Spleen (tissue), 11 donors: ENCODE data around the gene COL23A1. TPM values are rescaled to one million over a fixed set of nuclear protein-coding genes. Genes with fewer than 3 reads are reported as not detected.
"Not testable (repeated sequence)": the region's sequence is repeated elsewhere in the genome, so short reads cannot be mapped to it uniquely, and the experiment has no call there.

Source experiments
- DNase-seq: peaks from one replicate; pipeline ENCODE4 v3.0.0-alpha.2; 2020
- H3K27ac ChIP-seq, 8 donors: fragments of 200-600 bp; sonication (generic) in 7 of 8; 1 replicate in 4 of 8; 2 replicates in 4 of 8; pipeline versions ENCODE4 v1.5.0 to v1.8.0; 2016 to 2021; ENCODE audit warnings: inconsistent platforms in 4 of 8, mild to moderate bottlenecking in 4 of 8, moderate library complexity in 1 of 8
- H3K27me3 ChIP-seq, 7 donors: fragments of 200-600 bp; sonication (generic) in 6 of 7; replicated peaks in 1 of 7; 1 replicate in 4 of 7; 2 replicates in 3 of 7; pipeline versions ENCODE4 v1.5.0 to v1.8.0; 2016 to 2021; ENCODE audit warnings: inconsistent platforms in 3 of 7, mild to moderate bottlenecking in 1 of 7
- H3K36me3 ChIP-seq, 6 donors: fragments of 200-600 bp; sonication (generic) in 5 of 6; 1 replicate in 4 of 6; 2 replicates in 2 of 6; pipeline versions ENCODE4 v1.5.0 to v1.8.0; 2016 to 2021; ENCODE audit warnings: inconsistent platforms in 2 of 6
- H3K4me1 ChIP-seq, 6 donors: fragments of 200-600 bp; sonication (generic) in 5 of 6; 1 replicate in 3 of 6; 2 replicates in 3 of 6; pipeline versions ENCODE4 v1.5.0 to v1.8.0; 2016 to 2021; ENCODE audit warnings: inconsistent platforms in 3 of 6
- H3K4me3 ChIP-seq, 8 donors: fragments of 200-600 bp; sonication (generic) in 7 of 8; 1 replicate in 4 of 8; 2 replicates in 4 of 8; pipeline versions ENCODE4 v1.5.0 to v1.8.0; 2016 to 2021; ENCODE audit warnings: inconsistent platforms in 4 of 8, mild to moderate bottlenecking in 4 of 8, moderate library complexity in 2 of 8
- H3K9me3 ChIP-seq, 8 donors: fragments of 200-600 bp; sonication (generic) in 7 of 8; 1 replicate in 4 of 8; 2 replicates in 4 of 8; pipeline versions ENCODE4 v1.5.0 to v1.8.0; 2016 to 2021; ENCODE audit warnings: inconsistent platforms in 4 of 8
- CTCF ChIP-seq, 11 experiments: fragments of 200-600 bp in 7 of 11; fragments of 450-650 bp in 4 of 11; sonication (generic) in 4 of 11; IDR thresholded peaks in 8 of 11; conservative IDR thresholded peaks in 3 of 11; 1 replicate in 7 of 11; 2 replicates in 4 of 11; pipeline versions ENCODE4 v1.4.0 to v1.8.0; 2016 to 2021; ENCODE audit warnings: antibody characterized with exemption in 11 of 11, inconsistent platforms in 4 of 11, mild to moderate bottlenecking in 1 of 11
- POLR2A ChIP-seq, 3 donors: fragments of 450-650 bp; IDR thresholded peaks; one replicate each; pipeline ENCODE4 v1.5.1; 2017; ENCODE audit warnings: antibody characterized with exemption in 3 of 3, mild to moderate bottlenecking in 1 of 3
- POLR2AphosphoS5 ChIP-seq, 3 donors: sonication (generic); formaldehyde crosslinking; IDR thresholded peaks; one replicate each; pipeline ENCODE4 v1.5.1; 2017; ENCODE audit warnings: antibody characterized with exemption in 3 of 3
- WGBS, 5 donors: extraction: QIAGEN DNeasy Blood & Tissue Kit in 3 of 5; methylation state at CpG; one replicate each; pipeline versions ENCODE4 v1.1.5 to v1.1.7; 2013 to 2018; 5-methylcytosine and 5-hydroxymethylcytosine counted together
- intact Hi-C: fragments of 100-400 bp; cut with DNase I; formaldehyde crosslinking; loops from one replicate; pipeline ENCODE4 v1.15.0; 2023; ENCODE audit warnings: low total_unique reads
- polyA plus RNA-seq, 3 donors: library from polyadenylated mRNA; stranded (reverse); fragments of 200-250 nt; gene quantifications; one replicate each; pipeline ENCODE4 v1.2.1, GENCODE V29; 2013
- total RNA-seq, 7 donors: library from RNA; depleted of rRNA in 3 of 7; stranded (reverse); fragments of >200 nt in 3 of 7; fragmentation: NEBNext Ultra II Directional in 4 of 7; extraction: Animal tissue kit (Norgen Biotek cat#: 25700) in 4 of 7; gene quantifications; one replicate each; pipeline versions ENCODE4 v1.1.0 to v1.2.1, GENCODE V29; 2016 to 2021
- donor health status: healthy with polysubstance abuse.
- donor health status: DM: no; HTN: no; CAD: no; lungs with moderate emphysema.
- donor health status: DM: no; HTN: no; CAD: no.
- donor health status: Bipolar disorder and iron deficiency.
- donor health status: healthy.
- donor health status: DM: no; HTN: no; CAD: no.
- donor health status: DM: yes; HTN: yes; CAD: no.

Gene COL23A1
- total and polyA plus RNA-seq, 10 donors, result 0.63 to 3.8 (median 1.9) TPM

DNA sequence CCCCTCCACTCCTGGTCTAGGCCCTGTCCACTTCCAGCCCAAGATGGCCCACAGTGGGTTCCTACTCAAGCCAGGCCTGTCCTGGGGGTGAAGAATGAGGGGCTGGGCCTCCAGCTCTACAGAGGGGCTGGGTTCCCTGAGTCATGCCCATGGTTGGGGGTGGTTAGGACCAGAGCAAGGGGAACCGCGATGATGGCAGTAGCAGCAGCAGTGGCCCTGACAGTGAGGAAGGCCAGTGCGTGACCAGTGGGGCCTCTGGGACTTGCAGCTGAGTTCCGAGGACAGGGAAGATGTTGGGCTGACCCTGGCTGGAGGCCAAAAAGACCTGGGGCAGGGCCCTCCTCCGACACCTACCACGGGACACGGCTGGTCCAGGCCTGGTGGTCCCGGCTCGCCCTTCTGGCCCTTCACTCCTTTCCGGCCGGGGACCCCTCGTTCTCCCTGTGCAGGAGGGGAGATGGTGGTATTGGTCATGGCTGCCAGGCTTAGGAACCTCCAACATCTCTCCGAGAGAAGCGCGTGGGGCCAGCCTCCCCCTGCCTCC, 348.4 kb downstream of the COL23A1 start:
- Histone ChIP-seq H3K9me3 (no peaks in the 10 kb centered on the region), H3K4me1 (peaks cover 18 to 57% (median 51%) of the 10 kb centered on the region in 6 donors), H3K27me3 (no peaks in the 10 kb centered on the region), H3K36me3 (no peaks in the 10 kb centered on the region), H3K27ac (peak overlapping the region in 7 of 8 donors; percentile 85 to 93 (median 89)), H3K4me3 (peak overlapping the region in 1 of 8 donors; percentile 6)
- no peak for TF ChIP-seq POLR2A (IDR thresholded peaks at IDR 0.05)
- no peak for TF ChIP-seq POLR2AphosphoS5 (IDR thresholded peaks at IDR 0.05)
- TF ChIP-seq CTCF (IDR thresholded peaks at IDR 0.05 in 8 of 11, conservative IDR thresholded peaks at IDR 0.05 in 3 of 11), result no peak
- peak; percentile 83 for DNase-seq
- 63 to 78% (median 68%) methylated on average over 12 to 15 of the region's 15 CpGs for WGBS, 5 donors
- intact Hi-C loops, result no loop called here

DNA sequence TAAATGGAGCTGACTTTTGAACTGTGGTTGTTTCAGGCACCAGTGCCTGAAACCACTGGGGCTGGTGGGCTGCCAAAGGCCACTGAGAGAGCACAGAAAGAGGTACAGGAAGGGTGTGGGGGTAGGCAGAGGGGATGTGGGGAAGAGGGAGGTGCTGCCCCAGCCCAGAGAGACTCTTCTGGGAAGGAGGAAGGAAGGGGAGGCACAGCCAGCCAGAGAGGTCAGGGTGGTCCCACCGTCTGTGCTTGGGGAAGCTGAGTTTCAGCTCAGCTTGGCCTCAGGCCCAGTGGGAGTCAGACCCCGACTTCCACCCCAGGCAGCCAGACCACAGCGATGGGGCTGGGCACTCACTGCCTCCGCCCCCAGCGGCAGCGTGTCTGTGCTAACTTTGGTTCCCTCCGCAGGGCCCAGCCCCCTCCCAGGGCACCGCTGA, 348.9 kb downstream of the COL23A1 start:
- Histone ChIP-seq H3K9me3 (no peaks in the 10 kb centered on the region), H3K4me1 (peaks cover 18 to 62% (median 56%) of the 10 kb centered on the region in 6 donors), H3K4me3 (peak overlapping the region in 1 of 8 donors; percentile 6), H3K36me3 (no peaks in the 10 kb centered on the region), H3K27ac (peak overlapping the region in 7 of 8 donors; percentile 85 to 93 (median 89)), H3K27me3 (no peaks in the 10 kb centered on the region)
- TF ChIP-seq POLR2A (IDR thresholded peaks at IDR 0.05) (no peak), POLR2AphosphoS5 (IDR thresholded peaks at IDR 0.05) (peak in 2 of 3 donors; percentile 36 to 50), CTCF (IDR thresholded peaks at IDR 0.05 in 8 of 11, conservative IDR thresholded peaks at IDR 0.05 in 3 of 11) (no peak)
- peak; percentile 91 for DNase-seq
- intact Hi-C loops, result no loop called here
- WGBS, 5 donors, result 11 to 38% (median 16%) methylated on average over 7 to 8 of the region's 8 CpGs

DNA sequence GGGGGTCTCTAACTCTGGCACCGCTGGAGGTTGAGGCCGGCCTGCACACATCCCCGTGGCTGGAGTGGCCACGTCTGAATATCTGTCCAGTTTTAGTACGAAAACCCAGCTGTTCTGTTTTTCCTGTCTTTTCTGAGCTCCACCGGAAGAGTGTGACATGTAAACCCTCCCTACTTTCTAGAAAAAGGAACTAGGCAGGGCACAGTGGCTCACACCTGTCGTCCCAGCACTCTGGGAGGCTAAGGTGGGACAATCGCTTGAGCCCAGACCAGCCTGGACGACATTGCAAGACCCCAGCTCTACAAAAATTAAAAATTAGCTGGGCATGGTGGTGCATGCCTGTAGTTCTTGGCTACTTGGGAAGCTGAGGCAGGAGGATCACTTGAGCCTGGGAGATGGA, 349.4 kb downstream of the COL23A1 start:
- no peak for TF ChIP-seq POLR2AphosphoS5 (IDR thresholded peaks at IDR 0.05)
- TF ChIP-seq POLR2A (IDR thresholded peaks at IDR 0.05), result no peak
- no peak for TF ChIP-seq CTCF (IDR thresholded peaks at IDR 0.05 in 8 of 11, conservative IDR thresholded peaks at IDR 0.05 in 3 of 11)
- WGBS, 5 donors, result 20 to 33% (median 24%) methylated on average over 9 of the region's 9 CpGs
- H3K27ac ChIP-seq, result peak overlapping the region in 7 of 8 donors; percentile 85 to 93 (median 89)
- H3K9me3 ChIP-seq, result no peaks in the 10 kb centered on the region
- no peaks in the 10 kb centered on the region for H3K36me3 ChIP-seq
- DNase-seq, result no peak
- H3K4me3 ChIP-seq, result peak overlapping the region in 1 of 8 donors; percentile 6
- peaks cover 18 to 67% (median 60%) of the 10 kb centered on the region in 6 donors for H3K4me1 ChIP-seq
- intact Hi-C loops, result no loop called here
- H3K27me3 ChIP-seq, result no peaks in the 10 kb centered on the region

GRCh38 chr5:178240341-178240741, 349.9 kb downstream of the COL23A1 start:
- Histone ChIP-seq H3K27ac (peak overlapping the region in 7 of 8 donors; percentile 85 to 93 (median 89)), H3K9me3 (no peaks in the 10 kb centered on the region), H3K4me3 (peak overlapping the region in 1 of 8 donors; percentile 6), H3K27me3 (no peaks in the 10 kb centered on the region), H3K36me3 (no peaks in the 10 kb centered on the region), H3K4me1 (peaks cover 18 to 71% (median 63%) of the 10 kb centered on the region in 6 donors)
- TF ChIP-seq CTCF (IDR thresholded peaks at IDR 0.05 in 8 of 11, conservative IDR thresholded peaks at IDR 0.05 in 3 of 11) (no peak), POLR2A (IDR thresholded peaks at IDR 0.05) (no peak), POLR2AphosphoS5 (IDR thresholded peaks at IDR 0.05) (no peak)
- no peak for DNase-seq
- WGBS, 5 donors, result 51 to 66% (median 62%) methylated on average over 19 of the region's 19 CpGs
- intact Hi-C loops, result no loop called here

- Histone ChIP-seq H3K4me1 (peaks cover 19 to 77% (median 69%) of the 10 kb centered on the region in 6 donors), H3K27ac (peak overlapping the region in 7 of 8 donors; percentile 86 to 93 (median 90)), H3K4me3 (peak overlapping the region in 1 of 8 donors; percentile 6)
- intact Hi-C loops, H3K36me3 ChIP-seq, H3K9me3 ChIP-seq, H3K27me3 ChIP-seq: not testable (repeated sequence)
- WGBS, 5 donors, result 11 to 40% (median 36%) methylated on average over 6 to 16 of the region's 16 CpGs
- peak; percentile 88 for DNase-seq
These were observed 350.4 kb downstream of the COL23A1 start for GRCh38 chr5:178239626-178240301.
